GM21786 (cell line): ENCODE measurements around the gene F8.
A peak's percentile ranks its signal among the peaks of the same experiment; 100 is the strongest.
"Not testable (repeated sequence)": the region's sequence is repeated elsewhere in the genome, so short reads cannot be mapped to it uniquely, and the experiment has no call there.

ENCODE experiments used
- ATAC-seq: cut with Tn5 transposase; IDR thresholded peaks from one replicate; pipeline ENCODE4 v1.9.1; 2021; ENCODE audit not compliant: unreplicated experiment

Gene F8

GRCh38 chrX:154886069-154886788 lies 136.3 kb downstream of the F8 start, which contains the start of gene F8A1:
Gene F8A1 (plus strand): TSS chrX:154886355. CDS start chrX:154886375, 20 bp downstream.
- ATAC-seq: peak; percentile 65

GRCh38 chrX:154885549-154885948 lies 137.0 kb downstream of the F8 start:
- not testable (repeated sequence) for ATAC-seq

GRCh38 chrX:154885057-154885456 lies 137.5 kb downstream of the F8 start:
- not testable (repeated sequence) for ATAC-seq

- not testable (repeated sequence) for ATAC-seq
Observed at GRCh38 chrX:154884069-154884468, 138.5 kb downstream of the F8 start.

GRCh38 chrX:154873329-154873728 lies 149.2 kb downstream of the F8 start:
- ATAC-seq: no peak

- not testable (repeated sequence) for ATAC-seq
Observed at GRCh38 chrX:154868522-154868921, 154.0 kb downstream of the F8 start.

- no peak for ATAC-seq
Observed at GRCh38 chrX:154855256-154855655, 167.3 kb downstream of the F8 start.

GRCh38 chrX:154850957-154851611 lies 171.4 kb downstream of the F8 start:
- no peak for ATAC-seq

GRCh38 chrX:154840856-154841255 lies 181.7 kb downstream of the F8 start:
- ATAC-seq: peak; percentile 47

GRCh38 chrX:154836163-154836562 lies 186.4 kb downstream of the F8 start:
- ATAC-seq: no peak

- ATAC-seq: no peak
Observed at GRCh38 chrX:154834562-154834961, 188.0 kb downstream of the F8 start, which contains the start of gene SMIM9. Gene SMIM9 (minus strand): TSS chrX:154834662. CDS start chrX:154830856, 3,806 bp downstream.

- no peak for ATAC-seq
Observed at GRCh38 chrX:154833746-154834274, 188.7 kb downstream of the F8 start.

- no peak for ATAC-seq
Observed at GRCh38 chrX:154829926-154830442, 192.5 kb downstream of the F8 start.

- ATAC-seq: no peak
Observed at GRCh38 chrX:154829134-154829533, 193.4 kb downstream of the F8 start.

- peak; percentile 15 for ATAC-seq
Observed at GRCh38 chrX:154828016-154828408, 194.5 kb downstream of the F8 start.

GRCh38 chrX:154827194-154828015 lies 195.1 kb downstream of the F8 start:
- peak; percentile 86 for ATAC-seq

GRCh38 chrX:154825586-154825985 lies 196.9 kb downstream of the F8 start:
- ATAC-seq: not testable (repeated sequence)

GRCh38 chrX:154824638-154825037 lies 197.9 kb downstream of the F8 start:
- no peak for ATAC-seq

- no peak for ATAC-seq
Observed at GRCh38 chrX:154822029-154822428, 200.5 kb downstream of the F8 start.

GRCh38 chrX:154821523-154821922 lies 201.0 kb downstream of the F8 start:
- ATAC-seq: no peak

- peak; percentile 42 for ATAC-seq
Observed at GRCh38 chrX:154819771-154820341, 202.7 kb downstream of the F8 start.
